Adipocyte (in vitro differentiated cells): ENCODE results near the gene PSPC1.

ENCODE experiments used
- DNase-seq: peaks from one replicate; pipeline ENCODE4 v3.0.0-alpha.2; 2015; ENCODE audit warnings: low read depth
- H3K27me3 ChIP-seq: replicated peaks from 2 replicates; pipeline ENCODE4 v1.7.0; 2013; ENCODE audit warnings: mild to moderate bottlenecking, low read length, moderate library complexity; ENCODE audit not compliant: control insufficient read depth, insufficient read depth
- H3K36me3 ChIP-seq: 2 replicates; pipeline ENCODE4 v1.7.0; 2013; ENCODE audit warnings: low read length, mild to moderate bottlenecking, moderate library complexity; ENCODE audit not compliant: control insufficient read depth, insufficient read depth, severe bottlenecking
- H3K4me1 ChIP-seq: 2 replicates; pipeline ENCODE4 v1.7.0; 2013; ENCODE audit warnings: mild to moderate bottlenecking, low read length, moderate library complexity; ENCODE audit not compliant: control insufficient read depth, insufficient read depth
- H3K4me3 ChIP-seq: 2 replicates; pipeline ENCODE4 v1.7.0; 2013; ENCODE audit warnings: mild to moderate bottlenecking, low read length, moderate library complexity
- H3K9ac ChIP-seq: 2 replicates; pipeline ENCODE4 v1.7.0; 2013; ENCODE audit warnings: mild to moderate bottlenecking, low read length, moderate library complexity
- H3K9me3 ChIP-seq: 2 replicates; pipeline ENCODE4 v1.7.0; 2013; ENCODE audit warnings: mild to moderate bottlenecking, low read length, moderate library complexity; ENCODE audit not compliant: control insufficient read depth

The PSPC1 gene

DNA sequence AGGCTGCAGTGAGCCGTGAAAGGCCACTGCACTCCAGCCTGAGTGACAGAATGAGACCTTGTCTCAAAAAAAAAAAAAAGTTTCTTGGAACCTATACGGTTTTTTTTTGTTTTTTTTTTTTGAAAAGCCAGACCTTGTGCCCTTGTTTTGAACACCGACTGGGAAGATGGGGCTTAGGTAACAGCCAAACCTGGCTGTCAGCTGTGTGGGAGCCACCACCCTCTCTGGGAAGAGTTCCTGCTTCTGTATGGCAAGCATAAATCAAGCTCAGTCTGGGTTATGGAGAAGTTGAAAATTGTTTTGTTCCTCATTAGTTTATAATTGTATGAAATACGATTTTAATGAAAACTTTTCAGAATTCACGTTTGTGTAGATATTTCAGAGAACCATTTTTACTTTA, 109.8 kb downstream of the PSPC1 start:
- H3K9me3 ChIP-seq, result no peaks in the 10 kb centered on the region
- peaks cover 9% of the 10 kb centered on the region for H3K4me1 ChIP-seq
- no peak for DNase-seq
- no peak overlapping the region for H3K9ac ChIP-seq
- no peaks in the 10 kb centered on the region for H3K27me3 ChIP-seq
- H3K4me3 ChIP-seq, result no peak overlapping the region
- peaks cover 84% of the 10 kb centered on the region for H3K36me3 ChIP-seq

DNA sequence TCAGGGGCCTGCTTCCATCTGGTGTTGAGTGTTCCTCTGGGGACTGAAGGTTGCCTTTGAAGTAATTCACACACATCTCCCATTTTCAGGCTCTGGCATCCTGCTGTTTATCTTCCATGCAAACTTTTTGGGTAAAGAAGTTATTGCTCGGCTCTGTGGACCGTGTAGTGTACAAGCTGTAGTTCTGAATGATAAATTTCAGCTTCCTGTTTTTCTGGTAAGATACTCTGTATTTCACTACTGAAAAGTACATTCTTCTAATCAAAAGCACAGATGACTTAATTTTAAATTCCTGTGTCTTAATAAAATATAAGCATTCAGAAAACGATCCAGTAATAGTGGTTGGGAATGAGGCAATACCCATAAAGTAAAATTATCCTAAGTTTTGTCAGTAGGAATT, 112.6 kb downstream of the PSPC1 start:
- H3K27me3 ChIP-seq, result no peaks in the 10 kb centered on the region
- DNase-seq, result no peak
- H3K4me3 ChIP-seq, result no peak overlapping the region
- H3K36me3 ChIP-seq, result peaks cover 94% of the 10 kb centered on the region
- no peaks in the 10 kb centered on the region for H3K9me3 ChIP-seq
- peaks cover 9% of the 10 kb centered on the region for H3K4me1 ChIP-seq
- H3K9ac ChIP-seq, result peak overlapping the region; percentile 43

DNA sequence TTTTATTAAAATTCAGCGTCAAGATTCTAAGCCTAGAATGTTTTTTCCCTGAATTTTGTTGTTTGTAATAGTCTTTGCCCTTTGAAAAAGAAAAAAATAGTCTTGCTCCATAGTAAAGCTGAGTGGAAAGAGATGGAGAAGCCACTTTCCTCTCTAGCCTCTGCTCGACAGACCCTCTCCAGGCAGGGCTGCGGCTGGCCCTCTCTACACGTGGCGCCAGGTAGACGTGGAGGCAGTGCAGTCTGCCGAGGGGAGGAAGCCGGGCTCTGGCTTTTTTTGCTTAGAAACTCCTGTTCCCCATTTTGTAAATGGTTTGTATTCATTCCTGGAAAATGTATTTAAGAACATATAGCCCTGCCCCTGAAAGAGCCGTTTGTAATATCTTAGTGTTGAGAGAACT, 114.0 kb downstream of the PSPC1 start:
- no peak for DNase-seq
- no peak overlapping the region for H3K4me3 ChIP-seq
- H3K9ac ChIP-seq, result no peak overlapping the region
- H3K4me1 ChIP-seq, result peaks cover 9% of the 10 kb centered on the region
- H3K9me3 ChIP-seq, result no peaks in the 10 kb centered on the region
- H3K36me3 ChIP-seq, result peaks cover 92% of the 10 kb centered on the region
- no peaks in the 10 kb centered on the region for H3K27me3 ChIP-seq

DNA sequence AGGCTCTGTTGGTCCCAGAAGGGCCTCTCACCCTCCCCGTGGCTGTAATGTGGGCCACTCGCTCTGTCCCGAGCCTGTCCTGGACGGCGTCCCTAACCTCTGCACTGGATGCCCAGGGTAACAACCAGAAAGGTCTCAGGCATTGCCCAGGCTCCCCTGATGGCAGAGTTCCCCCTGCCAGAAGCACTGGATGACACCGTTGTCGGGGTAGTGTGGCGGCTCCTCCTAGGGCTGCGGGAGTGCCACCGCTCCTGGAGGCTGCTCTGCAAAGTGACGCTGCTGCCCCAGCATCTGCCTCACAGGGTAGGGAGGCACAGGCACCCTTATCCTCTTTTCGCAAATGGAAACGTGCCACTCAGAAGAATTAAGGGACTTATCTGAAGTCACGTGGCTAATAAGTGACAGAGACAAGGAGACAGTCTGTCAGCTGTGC, 117.3 kb downstream of the PSPC1 start:
- no peak for DNase-seq
- Histone ChIP-seq H3K36me3 (peaks cover 94% of the 10 kb centered on the region), H3K4me1 (peaks cover 8% of the 10 kb centered on the region), H3K9me3 (no peaks in the 10 kb centered on the region), H3K27me3 (no peaks in the 10 kb centered on the region), H3K4me3 (no peak overlapping the region), H3K9ac (no peak overlapping the region)

DNA sequence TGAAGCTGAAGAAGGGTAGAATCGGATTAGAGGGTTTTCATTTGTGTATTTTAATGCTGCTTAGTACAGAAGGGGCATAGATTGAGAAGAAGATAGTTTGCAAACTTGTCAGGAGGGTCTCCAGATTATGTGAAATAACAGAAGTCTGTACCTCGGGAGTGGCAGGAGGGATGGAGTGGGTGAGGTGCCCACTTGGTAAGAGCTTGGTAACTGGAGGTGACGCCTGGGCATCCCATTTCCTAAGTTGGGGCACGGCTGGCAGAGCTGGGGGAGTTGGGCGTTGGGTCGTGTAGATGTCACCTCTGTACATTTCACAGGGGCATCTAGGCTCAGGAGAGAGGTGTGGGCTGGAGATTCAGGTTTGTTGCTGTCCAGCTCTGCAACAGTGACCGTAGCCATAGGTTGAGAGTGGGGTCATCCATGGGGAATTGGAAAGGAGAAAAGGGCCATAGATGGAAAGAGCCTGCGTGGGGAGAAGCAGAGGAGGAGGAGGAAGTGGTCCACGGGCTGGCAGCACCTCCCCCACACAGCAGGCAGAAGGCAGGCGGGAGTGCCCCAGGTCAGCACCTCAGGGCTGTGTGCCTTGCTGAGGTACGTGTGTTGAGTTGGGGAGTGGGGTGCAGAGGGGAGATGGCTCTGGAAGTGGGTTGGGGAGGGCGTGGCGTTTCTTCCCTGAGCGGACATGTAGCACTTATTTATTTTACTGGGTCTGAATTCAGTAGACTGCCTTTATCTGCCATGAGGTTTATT, 118.1 kb downstream of the PSPC1 start:
- peaks cover 89% of the 10 kb centered on the region for H3K36me3 ChIP-seq

DNA sequence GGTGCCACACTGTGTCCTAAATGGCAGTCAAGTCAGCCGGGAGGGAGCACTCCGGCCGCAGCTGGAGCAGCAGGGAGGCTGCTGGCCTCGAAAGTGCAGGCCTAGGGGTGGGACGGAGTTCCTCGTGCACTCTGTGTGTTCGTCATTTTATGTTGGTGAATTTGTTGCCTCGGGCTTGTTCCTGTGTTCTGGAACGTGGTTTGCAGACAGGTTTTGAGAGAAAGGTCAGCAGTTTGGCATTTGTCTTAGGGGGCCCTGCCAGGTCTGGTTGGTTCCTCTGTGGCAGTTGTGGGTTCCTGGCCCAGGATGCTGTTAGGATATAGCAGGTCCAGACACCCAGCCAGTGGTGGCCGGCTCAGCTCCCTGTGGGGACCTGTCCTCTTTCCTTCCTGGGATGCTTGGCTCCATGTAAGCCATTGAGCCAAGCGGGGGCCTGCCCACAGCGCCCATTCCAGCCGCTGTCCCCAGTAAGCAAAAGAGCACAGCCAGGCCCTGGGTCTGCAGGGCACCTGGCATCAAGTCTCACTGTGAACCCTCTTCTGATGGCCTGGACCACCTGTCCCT, 119.2 kb downstream of the PSPC1 start:
- H3K9me3 ChIP-seq, result no peaks in the 10 kb centered on the region
- H3K9ac ChIP-seq, result no peak overlapping the region
- H3K4me1 ChIP-seq, result no peaks in the 10 kb centered on the region
- no peaks in the 10 kb centered on the region for H3K27me3 ChIP-seq
- no peak for DNase-seq
- H3K4me3 ChIP-seq, result no peak overlapping the region
- H3K36me3 ChIP-seq, result peaks cover 89% of the 10 kb centered on the region

More for the DNA sequence above, 118.1 kb downstream of the PSPC1 start:
- Histone ChIP-seq H3K4me3 (no peak overlapping the region), H3K9ac (no peak overlapping the region), H3K9me3 (no peaks in the 10 kb centered on the region), H3K27me3 (no peaks in the 10 kb centered on the region), H3K4me1 (peaks cover under 1% of the 10 kb centered on the region)
- no peak for DNase-seq

DNA sequence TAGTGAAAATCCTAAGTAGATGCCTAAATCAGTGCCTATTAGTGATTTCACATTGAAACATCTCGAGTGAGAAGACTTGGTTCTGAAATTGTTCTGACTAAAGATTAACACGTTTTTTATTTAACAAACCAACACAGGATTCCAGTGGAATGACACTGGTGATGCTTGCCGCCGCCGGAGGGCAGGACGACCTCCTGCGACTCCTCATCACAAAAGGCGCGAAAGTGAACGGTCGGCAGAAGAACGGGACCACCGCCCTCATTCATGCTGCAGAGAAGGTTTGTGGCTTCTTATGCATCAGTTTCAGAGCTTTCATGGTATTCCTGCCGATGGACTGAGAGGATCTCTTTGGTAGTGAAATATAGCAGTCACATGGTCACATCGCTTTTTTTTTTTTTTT, 121.2 kb downstream of the PSPC1 start:
- peaks cover 77% of the 10 kb centered on the region for H3K36me3 ChIP-seq
- no peaks in the 10 kb centered on the region for H3K27me3 ChIP-seq
- H3K9ac ChIP-seq, result no peak overlapping the region
- no peak overlapping the region for H3K4me3 ChIP-seq
- H3K9me3 ChIP-seq, result no peaks in the 10 kb centered on the region
- H3K4me1 ChIP-seq, result no peaks in the 10 kb centered on the region
- DNase-seq, result no peak

DNA sequence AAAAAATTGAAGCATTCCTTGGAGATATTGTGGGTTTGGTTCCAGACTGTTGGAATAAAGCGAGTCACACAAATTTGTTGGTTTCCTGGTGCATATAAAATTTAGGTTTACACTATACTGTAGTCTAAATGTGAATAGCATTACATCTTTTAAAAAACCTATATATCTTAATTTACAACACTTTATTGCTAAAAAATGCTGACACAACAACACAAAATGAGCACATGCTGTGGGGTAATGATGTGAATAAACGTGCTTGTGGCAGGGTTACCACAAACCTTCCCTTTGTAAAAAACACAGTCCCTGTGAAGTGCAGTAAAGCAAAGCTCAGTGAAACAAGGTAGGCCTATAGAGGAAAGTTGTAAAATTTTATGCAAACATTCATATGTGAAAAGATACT, 121.6 kb downstream of the PSPC1 start:
- Histone ChIP-seq H3K36me3 (peaks cover 72% of the 10 kb centered on the region), H3K4me3 (no peak overlapping the region), H3K9ac (no peak overlapping the region), H3K9me3 (no peaks in the 10 kb centered on the region), H3K4me1 (no peaks in the 10 kb centered on the region), H3K27me3 (no peaks in the 10 kb centered on the region)
- no peak for DNase-seq

DNA sequence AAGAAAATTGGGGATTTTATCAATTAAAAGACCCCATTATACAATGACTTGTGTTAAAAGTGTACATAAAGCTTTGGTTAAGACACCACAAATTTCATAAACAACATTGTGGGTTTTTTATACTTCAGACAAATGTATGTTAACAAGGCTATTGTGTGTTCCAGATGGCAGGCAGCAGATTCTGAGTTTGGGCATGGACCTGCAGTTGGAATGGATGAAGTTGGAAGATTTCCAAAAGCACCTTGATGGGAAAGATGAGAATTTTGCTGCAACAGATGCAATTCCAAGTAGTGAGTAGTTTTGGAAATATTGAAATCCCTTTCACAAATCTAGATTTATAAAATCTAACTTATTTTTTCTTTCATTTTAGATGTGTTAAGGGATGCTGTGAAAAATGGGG, 123.9 kb downstream of the PSPC1 start:
- no peaks in the 10 kb centered on the region for H3K4me1 ChIP-seq
- peaks cover 58% of the 10 kb centered on the region for H3K36me3 ChIP-seq
- no peak overlapping the region for H3K4me3 ChIP-seq
- H3K9me3 ChIP-seq, result no peaks in the 10 kb centered on the region
- no peaks in the 10 kb centered on the region for H3K27me3 ChIP-seq
- no peak for DNase-seq
- no peak overlapping the region for H3K9ac ChIP-seq

DNA sequence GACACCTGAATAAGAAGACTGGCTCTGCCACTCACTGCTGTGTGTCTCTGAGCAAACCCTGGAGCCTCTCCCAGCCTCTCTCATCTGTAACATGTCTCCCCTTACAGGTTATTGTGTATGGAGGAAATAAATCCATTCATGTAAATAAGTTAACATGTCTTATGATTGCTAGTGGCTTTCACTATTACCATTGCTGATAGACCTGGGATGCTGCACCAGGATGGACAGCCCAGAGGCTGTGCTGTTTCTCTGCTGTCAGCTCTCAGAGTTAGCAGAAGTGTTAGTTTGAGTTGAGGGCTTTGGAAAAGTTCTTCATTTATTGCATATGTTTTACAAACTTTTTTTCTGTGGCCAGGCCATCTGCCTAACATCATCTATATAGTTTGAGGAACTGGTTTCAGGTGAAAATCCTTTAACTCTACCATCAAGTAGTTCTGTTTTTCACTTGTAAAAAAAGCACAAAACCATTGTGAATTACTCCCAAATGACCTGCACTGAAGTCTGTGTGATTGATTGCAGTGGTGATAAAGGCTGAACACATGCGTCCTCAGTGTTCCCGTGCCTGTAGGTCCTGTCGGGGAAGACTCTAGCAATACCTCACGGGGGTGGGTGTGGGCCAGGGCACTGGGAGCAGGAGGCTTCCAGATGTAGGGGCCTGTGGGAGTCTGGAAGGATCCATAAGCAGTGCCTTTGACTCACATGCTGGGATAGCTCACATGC, 124.7 kb downstream of the PSPC1 start:
- Histone ChIP-seq H3K27me3 (no peaks in the 10 kb centered on the region), H3K9ac (no peak overlapping the region), H3K9me3 (no peaks in the 10 kb centered on the region), H3K4me3 (no peak overlapping the region), H3K36me3 (peaks cover 51% of the 10 kb centered on the region), H3K4me1 (no peaks in the 10 kb centered on the region)
- DNase-seq, result no peak
